HuH-7.5 (cell line): Measurements from ENCODE around the gene USP49.

Experiments
- DNase-seq: peaks from one replicate; pipeline ENCODE4 v3.0.0; 2011; ENCODE audit warnings: low spot score

Gene USP49

GRCh38 chr6:41874741-41875140 is 20.4 kb downstream of the USP49 start:
- DNase-seq: no peak

- DNase-seq: no peak
These were observed 23.0 kb downstream of the USP49 start for GRCh38 chr6:41872147-41872546.

DNA sequence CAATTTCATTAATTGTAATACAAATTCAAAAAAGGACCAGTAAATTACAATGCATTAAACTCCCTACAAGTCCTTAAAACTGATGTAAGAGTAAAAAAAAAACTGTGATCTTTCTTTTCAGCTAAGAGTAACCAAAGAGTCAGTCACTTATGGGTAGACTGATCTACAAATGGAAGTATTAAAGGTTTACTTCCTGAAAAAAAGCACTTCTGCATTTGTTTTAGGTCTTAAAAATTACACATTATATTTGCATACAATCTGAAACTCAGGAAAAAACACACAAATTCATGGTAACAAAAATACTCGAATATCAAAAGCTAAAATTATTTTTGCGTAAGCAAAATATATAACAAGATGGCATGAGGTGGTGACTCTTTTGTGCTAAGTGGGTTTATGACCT is 23.5 kb downstream of the USP49 start:
- no peak for DNase-seq

GRCh38 chr6:41859356-41859755 is 35.8 kb downstream of the USP49 start:
- no peak for DNase-seq

DNA sequence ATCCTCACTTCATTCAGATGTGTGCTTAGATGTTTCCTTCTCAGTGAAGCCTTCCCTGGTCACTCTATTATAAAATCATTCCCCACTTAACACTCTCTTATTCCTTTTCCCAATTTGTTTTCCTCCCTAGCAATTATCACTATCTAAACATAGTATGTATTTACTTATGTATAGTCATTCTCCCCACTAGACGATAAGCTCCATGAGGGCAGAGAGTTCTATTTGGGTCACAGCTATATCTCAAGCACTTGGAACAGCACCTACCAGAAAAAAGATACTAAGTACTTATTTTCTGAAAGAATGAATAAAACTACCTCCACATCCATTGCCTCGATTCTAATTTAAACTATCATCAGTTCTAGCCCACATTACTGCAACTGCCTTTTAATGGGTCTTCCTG is 36.5 kb downstream of the USP49 start:
- no peak for DNase-seq

DNA sequence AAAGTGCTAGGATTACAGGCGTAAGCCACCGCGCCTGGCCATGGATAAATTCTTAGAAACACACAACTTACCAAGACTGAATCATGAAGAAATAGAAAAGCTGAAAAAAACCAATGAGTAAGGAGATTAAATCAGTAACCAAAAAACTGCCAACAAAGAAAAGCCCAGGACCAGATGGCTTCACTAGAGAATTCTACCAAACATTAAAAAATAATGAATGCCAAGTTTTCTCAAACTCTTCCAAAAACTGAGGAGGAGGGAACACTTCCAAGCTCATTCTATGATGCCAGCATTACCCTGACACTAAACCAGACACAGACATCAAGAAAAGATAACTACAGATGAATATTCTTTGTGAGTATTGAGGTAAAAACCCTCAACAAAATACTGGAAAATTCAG is 44.3 kb downstream of the USP49 start:
- no peak for DNase-seq

- DNase-seq: peak; percentile 46
These were observed 48.4 kb downstream of the USP49 start for GRCh38 chr6:41846666-41847237.

- no peak for DNase-seq
These were observed 52.0 kb downstream of the USP49 start for GRCh38 chr6:41843178-41843577.

- DNase-seq: no peak
These were observed 54.8 kb downstream of the USP49 start for GRCh38 chr6:41840326-41840725.

- DNase-seq: no peak
These were observed 58.5 kb downstream of the USP49 start for GRCh38 chr6:41836660-41837052.

- no peak for DNase-seq
These were observed 59.0 kb downstream of the USP49 start for GRCh38 chr6:41836022-41836659.

- no peak for DNase-seq
These were observed 62.9 kb downstream of the USP49 start for GRCh38 chr6:41832263-41832662.

GRCh38 chr6:41826343-41827022 is 68.7 kb downstream of the USP49 start:
- DNase-seq: no peak

GRCh38 chr6:41824571-41825569 is 70.3 kb downstream of the USP49 start:
- no peak for DNase-seq

- no peak for DNase-seq
These were observed 72.0 kb downstream of the USP49 start for GRCh38 chr6:41823178-41823577.

- no peak for DNase-seq
These were observed 73.2 kb downstream of the USP49 start for GRCh38 chr6:41822021-41822420.

DNA sequence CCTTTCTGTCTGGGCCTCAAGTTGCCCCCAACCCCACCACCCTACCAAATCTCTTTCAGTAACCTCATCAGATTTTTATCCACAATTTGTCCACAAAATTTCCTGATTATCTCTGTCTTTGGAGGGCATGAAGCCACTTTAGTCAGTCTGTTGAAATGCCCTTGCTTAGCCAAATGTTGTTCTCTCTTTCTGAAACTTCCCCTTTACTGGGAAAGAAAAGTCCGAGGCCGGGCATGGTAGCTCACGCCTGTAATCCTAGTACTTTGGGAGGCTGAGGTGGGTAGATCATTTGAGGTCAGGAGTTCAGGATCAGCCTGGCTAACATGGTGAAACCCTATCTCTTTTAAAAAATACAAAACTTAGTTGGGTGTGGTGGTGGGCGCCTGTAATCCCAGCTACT is 73.9 kb downstream of the USP49 start:
- no peak for DNase-seq

GRCh38 chr6:41818271-41819054 is 76.7 kb downstream of the USP49 start:
- no peak for DNase-seq

DNA sequence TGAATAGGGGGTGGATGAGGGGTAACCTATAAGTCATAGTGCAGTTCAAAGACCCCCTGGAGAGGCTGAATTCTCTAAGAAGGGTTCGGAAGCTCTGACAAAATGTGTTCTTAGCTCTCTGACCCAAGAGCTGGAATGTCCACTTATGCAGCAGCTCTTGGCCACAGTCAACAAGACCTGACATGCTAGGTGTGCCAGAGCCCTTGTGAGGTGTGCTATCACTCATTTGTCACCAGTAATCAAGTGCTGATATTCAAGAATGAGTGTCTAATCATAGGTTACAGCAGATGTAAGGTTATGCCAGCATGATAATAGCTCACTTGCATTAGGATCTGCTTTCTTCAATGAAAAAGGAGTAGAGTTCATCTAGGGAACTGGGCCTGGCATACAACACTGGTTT is 79.6 kb downstream of the USP49 start:
- no peak for DNase-seq

- DNase-seq: no peak
These were observed 80.5 kb downstream of the USP49 start for GRCh38 chr6:41814629-41815028.

- no peak for DNase-seq
These were observed 81.2 kb downstream of the USP49 start for GRCh38 chr6:41813956-41814355.

DNA sequence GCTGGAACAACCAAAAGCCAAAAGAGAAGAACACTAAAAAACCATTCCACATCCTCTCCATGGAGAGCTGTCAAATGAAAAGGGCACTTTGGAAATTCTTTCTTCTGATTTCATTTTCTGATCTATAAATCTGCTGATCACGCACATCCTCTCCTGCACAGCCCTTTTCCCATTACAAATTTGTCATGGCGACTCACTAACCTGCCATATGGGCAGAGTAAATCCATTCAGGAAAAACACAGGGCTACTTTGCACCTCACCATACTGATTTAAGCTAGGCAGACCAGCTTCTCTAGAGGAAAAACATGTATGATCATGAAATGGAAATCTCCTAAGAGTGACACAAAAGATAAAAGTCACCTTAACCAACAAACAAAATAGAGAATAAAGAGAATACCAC is 81.7 kb downstream of the USP49 start:
- no peak for DNase-seq
